ENCODE results near the gene DNAJC6.
"Not testable (repeated sequence)": the region's sequence is repeated elsewhere in the genome, so short reads cannot be mapped to it uniquely, and the experiment has no call there.

Gene DNAJC6

DNA sequence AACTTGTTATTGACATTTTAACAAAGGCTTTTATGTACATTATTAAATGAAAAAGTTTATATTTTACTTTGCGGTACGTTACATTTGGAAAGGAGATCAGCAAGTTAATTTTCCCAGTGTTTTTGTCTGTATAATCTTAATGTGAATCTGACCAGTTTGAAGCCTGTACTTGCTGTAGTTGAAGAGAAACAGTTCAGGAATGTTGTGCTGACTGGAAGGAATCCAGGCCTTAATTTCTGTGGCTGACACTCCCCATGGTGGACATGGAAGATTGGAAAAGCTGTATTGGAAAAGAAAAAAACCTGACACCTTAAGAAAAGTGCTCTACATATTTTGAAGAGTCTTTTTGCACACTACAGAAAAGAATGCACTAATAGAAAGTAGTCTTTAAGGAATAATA is 126.6 kb downstream of the DNAJC6 start:
- DNase-seq: no peak

DNA sequence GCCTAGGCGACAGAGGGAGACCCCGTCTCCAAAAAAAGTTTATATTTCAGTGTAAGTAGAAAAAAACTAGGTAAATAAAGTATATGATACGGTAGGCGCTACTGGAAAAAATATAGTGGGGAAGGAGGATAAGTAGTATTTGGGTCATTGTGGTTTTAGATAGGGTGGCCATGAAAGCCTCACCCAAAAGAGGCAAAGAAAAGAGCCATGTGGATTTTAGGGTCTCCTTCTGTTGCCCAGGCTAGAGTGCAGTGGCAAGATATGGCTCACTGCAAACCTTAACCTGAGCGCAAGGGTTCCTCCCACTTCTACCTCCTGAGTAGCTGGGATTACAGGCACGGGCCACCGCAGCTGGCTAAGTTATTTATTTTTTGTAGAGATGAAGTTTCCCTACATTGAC is 128.3 kb downstream of the DNAJC6 start:
- DNase-seq: no peak

DNA sequence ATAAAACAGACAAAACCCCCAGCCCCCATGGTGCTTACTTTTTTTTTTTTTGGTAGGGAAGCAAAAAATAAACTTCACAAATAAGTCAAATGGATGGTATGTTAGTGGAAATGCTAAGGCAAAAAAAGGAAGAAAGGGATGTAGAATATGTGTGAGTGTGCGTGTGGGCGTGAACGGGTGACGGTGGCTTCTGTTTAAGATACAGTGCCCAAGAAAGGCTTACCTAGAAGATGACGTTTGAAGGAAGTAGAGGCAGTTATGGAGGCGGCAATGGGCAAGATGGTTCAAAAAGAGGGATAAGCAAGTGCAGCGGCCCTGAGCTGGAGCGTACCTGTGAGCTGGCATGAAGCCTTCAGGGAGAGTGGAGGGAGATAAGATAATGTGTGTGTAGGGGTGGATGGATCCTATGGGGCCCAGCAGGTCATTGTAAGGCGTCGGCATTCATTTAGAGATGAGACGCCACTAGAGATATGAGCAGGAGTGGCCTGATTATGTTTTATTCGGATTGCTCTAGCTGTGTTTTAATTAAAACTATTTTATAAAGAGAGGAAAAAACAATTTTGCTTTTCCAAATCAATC is 131.1 kb downstream of the DNAJC6 start:
- DNase-seq: no peak

DNA sequence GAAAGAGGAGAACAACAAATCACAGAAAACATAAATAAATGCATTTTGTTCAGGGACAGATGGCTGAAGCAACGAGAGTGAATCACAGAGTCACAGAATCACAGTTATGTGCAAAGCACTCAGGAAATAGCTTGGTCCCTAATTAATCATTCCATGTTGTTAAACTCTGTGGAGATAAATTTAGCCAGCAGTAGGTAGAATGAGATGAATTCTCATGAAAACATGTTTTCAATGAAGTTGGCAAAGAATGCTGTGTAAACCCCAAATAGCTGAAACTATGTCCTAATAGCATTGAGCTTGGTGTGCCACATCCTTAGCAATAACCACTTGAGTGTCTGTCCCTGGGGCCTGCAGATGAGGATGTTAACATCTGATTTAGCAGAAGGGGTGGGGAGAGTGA is 131.6 kb downstream of the DNAJC6 start:
- DNase-seq: no peak

DNA sequence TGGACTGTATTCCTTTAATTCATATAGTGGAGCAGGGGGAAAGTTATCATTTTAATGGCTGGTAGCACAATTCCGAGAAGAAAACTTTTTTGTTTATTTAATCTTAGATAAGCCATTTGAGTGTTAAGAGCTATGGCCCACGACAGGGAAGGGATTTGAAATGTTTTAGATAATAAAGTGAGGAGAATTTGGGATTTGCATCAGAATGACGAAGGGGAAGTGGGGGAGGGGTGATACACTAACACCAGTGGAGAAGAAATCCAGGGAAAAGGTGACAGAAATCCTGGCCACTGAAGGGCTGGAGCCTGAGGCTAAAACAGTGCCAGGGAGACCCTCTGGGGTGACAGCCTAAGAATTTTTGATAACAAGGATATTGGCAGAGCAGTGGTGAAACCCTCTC is 132.1 kb downstream of the DNAJC6 start:
- DNase-seq: no peak

DNA sequence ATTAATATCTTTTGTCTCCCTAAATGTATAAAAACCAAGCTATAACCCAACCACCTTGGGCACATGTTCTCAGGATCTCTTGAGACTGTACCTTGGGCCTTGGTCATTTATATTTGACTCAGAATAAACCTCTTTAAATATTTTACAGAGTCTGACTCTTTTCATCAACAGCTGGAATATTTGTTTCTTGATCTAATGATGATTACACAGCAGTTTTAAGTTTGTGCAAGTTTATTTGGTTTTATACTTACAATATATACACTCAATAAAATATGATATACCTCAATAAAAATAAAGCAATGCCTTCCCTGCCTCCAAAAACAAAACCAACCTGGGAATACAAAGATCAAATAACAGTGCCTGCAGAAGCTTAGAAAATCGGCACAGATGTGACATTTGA is 133.1 kb downstream of the DNAJC6 start:
- DNase-seq: no peak

DNA sequence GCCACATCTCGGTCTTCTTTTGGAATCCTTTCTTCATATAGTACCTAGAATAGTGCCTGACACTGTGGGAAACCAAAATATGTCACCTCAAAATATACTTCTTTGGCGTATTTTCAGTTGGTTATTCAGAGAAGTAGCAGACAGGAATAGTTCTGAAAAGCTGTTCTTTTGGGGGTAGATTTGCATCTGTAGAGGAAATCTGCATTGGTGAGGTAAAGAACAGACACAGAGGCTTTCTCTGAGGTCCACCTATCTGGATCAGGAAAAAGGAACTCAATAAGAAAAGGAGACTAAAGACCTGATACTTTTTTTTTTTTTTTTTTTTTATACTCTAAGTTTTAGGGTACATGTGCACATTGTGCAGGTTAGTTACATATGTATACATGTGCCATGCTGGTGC is 134.3 kb downstream of the DNAJC6 start:
- no peak for DNase-seq

DNA sequence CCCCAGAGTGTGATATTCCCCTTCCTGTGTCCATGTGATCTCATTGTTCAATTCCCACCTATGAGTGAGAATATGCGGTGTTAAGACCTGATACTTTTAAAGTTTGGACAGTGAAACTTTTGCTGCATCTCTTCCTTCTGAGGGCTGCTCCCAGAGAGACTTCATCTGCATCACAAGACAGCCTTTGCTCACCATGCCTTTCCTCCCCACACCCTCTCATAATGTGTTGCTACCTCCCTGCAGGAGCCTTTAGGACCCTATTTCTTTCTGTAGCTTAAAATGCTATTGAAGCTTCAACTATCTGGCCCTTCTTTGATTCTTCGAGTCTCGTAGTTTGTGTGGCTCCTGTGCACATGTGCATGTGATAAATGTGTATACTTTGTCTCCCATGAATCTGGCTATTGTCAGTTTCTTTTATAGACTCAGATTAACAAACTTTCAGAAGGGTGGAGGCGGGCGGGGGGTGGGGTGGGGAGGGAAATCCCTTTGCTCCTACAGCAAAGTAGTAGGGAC is 134.8 kb downstream of the DNAJC6 start:
- DNase-seq: no peak

DNA sequence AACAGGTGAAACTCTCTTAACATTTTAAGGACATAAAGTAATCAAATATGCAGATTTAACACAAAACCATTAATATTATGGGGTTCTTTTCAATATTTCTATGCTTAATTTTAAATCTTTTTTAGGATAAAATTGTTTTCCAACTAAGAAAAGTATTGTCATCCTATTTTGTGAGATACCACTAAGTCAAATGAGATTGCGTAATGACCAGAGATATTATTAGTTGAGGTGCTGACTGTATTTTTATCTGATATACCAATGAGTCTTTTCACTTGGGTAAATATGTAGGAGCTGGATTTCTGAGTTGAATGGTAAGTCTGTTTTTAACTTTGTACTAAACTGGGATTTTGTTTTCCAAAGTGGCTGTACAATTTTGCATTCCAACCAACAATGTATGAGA is 136.5 kb downstream of the DNAJC6 start:
- no peak for DNase-seq

DNA sequence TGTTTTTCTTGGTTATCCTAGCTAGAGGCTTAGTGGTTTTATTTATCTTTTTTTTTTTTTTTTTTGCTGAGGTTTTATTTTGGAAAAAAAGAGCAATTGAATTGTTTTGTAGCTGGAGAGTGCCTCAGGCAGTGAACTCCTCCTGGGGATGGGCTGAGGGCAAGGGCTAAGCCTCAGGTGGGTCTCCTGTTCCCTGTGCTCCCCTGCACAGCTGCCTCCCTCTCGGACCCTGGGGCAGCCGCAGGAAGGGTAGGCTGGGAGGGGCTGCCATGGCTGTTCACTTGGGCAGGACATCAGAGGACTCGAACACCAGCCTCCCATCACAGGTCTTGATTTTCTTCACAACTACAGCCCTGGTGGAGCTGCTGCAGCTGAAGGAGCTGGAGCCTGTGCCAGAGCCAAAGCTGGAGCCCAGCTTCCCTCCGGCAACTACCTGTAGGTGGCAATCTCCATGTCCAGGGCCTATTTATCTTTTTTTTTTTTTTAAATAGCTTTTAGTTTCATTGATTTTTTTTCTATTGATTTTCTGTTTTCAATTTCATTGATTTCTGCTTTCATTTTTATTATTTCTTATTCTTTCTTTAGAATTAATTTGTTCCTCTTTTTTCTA is 140.0 kb downstream of the DNAJC6 start:
- no peak for DNase-seq

DNA sequence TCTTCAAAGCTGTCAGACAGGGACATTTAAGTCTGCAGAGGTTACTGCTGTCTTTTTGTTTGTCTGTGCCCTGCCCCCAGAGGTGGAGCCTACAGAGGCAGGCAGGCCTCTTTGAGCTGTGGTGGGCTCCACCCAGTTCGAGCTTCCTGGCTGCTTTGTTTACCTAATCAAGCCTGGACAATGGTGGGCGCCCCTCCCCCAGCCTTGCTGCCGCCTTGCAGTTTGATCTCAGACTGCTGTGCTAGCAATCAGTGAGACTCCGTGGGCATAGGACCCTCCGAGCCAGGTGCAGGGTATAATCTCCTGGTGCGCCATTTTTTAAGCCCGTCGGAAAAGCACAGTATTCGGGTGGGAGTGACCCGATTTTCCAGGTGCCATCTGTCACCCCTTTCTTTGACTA is 146.3 kb downstream of the DNAJC6 start:
- DNase-seq: not testable (repeated sequence)

DNA sequence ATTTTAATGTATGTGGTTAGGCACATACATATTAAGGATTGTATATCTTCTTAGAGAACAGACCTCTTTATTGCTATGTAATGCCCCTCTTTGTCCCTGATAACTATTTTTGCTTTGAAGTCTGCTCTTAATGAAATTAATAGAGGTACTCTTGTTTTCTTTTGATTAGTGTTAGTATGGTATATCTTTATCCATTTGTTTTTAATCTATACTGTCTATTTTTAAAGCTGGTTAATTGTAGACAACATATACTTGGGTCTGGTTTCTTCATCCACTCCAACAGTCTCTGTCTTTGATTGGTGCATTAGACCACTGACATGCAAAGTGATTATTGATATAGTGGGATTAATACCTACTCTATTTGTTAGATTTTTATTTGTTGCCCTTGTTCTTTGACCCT is 147.1 kb downstream of the DNAJC6 start:
- DNase-seq: no peak

DNA sequence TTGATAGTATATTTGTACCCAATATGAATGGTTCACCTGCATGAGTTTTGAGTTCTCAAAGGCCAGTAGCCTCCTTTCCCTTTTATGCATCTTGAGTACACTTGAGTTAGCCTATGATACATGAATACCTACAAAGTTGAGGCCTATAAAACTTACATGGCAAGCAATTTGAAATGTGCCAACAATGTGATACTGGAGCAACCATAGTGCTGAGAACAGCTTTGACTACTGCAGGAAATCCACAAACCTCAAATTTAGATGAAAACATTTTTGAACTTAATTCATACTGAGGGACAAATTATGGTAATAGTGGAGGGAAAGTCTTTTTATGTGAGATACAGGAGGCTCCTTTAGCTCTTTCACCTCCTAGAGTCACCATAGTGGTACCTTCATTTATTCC is 148.5 kb downstream of the DNAJC6 start:
- no peak for DNase-seq

DNA sequence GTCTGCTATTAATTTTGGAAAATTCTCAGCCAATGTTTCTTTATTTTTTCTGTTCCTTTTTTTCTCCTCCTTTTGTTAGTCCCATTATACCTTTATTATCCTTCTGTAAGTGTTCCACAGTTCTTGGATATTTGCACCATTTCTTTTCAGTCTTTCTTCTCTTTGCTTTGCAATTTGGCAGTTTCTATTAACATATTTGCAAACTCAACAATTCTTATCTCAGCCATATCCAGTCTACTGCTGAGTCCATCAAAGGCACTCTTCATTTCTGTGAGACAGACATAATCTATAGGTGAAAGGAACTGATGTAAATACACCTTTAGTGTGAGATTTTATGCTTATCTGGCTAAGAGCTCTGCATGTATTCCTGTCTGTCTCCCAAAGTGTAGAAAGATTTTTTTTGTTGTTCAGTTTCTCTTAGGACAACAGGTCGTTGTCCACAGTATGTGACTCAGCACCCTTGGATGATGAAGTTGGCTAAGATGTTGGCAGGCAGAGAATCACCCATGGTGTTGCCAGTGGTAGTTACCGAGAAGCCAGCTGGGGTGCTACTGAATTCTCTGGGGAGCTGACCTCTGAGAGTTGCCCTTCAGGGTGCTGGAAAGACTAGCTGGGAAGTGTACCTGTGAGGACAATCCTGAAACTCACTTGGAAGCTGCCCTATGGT is 149.5 kb downstream of the DNAJC6 start:
- DNase-seq: no peak

DNA sequence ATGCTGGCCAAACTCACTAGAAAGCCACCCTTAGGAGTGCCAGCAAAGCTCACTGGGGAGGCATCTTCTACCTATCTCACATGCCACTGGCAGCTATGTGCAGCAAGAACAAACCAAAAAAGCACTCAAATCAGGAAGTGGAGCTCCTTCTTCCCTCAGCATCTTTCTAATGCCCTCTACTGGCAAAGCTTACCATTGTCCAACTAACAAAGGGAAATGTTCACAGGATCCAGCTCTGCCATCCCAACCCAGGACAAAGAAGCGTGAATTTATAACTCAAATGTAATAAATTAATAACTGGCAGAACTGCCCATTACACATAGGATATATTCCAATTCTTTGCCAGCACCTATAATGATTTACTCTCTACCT is 150.0 kb downstream of the DNAJC6 start:
- no peak for DNase-seq
